ENCODE measurements around the gene NKX1-1.

DNA sequence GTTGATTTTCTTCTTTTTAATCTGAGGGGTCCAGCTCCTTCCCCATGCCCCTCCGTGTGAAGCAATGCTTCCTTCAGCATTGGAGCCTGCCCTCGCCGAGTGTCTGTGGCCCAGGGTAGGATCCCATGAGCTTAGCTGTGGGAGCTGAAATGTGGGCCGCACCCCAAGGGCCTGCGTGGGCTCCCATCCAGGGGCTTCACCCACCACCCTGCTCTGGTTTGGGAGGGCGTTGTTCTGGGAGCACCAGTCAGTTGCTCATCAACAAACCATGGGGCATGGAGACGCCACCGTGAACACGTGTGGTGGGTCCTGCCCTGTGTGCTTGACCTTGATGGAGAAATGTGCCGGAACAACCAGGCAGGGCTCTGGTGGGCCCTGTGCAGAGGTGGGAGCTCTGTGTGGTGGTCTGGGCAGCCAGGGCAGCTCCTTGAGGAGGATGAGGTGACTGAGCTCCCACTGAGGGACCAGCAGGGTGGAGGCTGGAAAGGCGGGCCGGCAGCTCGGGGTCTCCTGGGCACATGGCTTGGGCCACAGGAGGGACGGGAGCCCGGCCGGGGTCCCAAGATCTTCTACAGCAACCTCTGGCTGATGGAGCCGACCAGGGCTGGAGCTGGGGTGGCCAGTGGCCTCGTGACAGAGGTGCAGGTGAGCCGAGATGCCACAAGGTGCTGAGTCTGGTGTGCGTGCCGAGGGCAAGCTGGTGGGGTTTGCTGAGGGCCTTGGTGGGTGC, 39.6 kb upstream of the NKX1-1 start:
- no peak for TF ChIP-seq SUZ12 (IDR thresholded peaks at IDR 0.05; ENCODE audit: extremely low read depth, insufficient read depth, insufficient read length)
- no peak for TF ChIP-seq ZNF274 (IDR thresholded peaks at IDR 0.05; ENCODE audit: low read depth, low read length)
